HG03342 (cell line): Measurements from ENCODE around the gene ITPR1.
A peak's percentile ranks its signal among the peaks of the same experiment; 100 is the strongest.

ENCODE experiments used
- ATAC-seq: cut with Tn5 transposase; IDR thresholded peaks from one replicate; pipeline ENCODE4 v1.9.1; 2021; ENCODE audit warnings: mild to moderate bottlenecking, moderate library complexity; ENCODE audit not compliant: unreplicated experiment

ITPR1 gene

DNA sequence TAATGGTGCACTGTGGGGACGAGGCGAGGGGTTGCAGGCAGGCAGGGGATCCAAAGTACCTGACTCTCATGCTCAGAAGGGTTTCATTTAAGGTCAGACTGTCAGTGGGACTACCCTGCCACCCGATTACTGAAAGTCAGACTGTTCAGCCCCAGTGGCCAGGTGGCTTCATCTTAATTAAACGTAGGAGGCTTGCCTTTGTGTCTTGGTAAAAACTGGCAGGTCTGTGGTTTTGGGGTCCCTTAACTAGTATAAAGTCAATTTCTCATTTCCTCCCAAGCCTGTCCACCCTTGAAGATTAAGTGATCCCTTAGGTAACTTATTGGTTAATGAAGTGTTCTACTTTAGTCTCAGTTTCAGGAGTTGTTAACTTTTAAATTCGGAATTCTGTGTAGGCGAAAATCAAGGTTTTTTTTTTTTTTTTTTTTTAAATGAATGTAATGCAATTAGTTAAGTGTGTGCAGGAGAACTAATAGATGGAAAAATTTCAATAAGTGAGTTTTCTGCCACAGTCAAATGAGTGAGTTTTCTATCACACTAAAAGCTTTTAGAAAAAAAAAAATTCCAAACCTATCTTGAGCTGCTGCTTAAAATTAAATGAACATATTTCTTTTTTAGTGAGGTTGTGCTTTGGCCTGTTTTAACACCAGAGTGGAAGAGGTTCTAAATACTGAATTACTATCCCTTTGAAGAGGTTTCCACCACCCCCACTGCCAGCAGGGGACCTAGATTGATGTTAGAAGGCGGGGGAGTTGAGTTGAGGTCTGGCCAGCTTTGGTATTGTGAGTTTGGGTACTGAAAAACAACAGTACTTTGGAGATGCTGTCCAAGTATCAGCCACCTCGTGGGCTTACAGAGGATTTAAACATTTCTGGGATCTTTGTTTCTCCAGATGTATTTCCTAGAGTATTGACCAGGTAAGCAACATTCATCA, 15.2 kb downstream of the ITPR1 start:
- ATAC-seq, result peak; percentile 66

DNA sequence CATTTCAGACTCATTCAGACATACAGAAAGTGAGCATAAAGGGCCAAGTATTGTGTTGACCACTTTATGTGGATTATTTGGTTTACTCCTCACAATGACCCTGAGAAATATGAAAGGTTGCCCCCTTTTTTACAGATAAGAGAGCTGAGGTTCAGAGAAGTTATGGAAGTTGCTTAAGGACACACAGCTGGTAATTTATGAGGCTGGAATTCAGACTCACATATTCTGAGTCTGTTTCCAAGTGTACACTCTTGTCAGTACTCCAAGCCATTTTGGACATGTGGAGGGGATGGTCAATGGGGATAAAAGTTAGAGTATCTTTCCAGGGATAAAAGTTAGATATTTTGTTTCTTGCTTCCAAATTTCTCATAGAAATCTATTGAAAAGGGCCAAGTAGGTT, 15.9 kb downstream of the ITPR1 start:
- ATAC-seq, result no peak

DNA sequence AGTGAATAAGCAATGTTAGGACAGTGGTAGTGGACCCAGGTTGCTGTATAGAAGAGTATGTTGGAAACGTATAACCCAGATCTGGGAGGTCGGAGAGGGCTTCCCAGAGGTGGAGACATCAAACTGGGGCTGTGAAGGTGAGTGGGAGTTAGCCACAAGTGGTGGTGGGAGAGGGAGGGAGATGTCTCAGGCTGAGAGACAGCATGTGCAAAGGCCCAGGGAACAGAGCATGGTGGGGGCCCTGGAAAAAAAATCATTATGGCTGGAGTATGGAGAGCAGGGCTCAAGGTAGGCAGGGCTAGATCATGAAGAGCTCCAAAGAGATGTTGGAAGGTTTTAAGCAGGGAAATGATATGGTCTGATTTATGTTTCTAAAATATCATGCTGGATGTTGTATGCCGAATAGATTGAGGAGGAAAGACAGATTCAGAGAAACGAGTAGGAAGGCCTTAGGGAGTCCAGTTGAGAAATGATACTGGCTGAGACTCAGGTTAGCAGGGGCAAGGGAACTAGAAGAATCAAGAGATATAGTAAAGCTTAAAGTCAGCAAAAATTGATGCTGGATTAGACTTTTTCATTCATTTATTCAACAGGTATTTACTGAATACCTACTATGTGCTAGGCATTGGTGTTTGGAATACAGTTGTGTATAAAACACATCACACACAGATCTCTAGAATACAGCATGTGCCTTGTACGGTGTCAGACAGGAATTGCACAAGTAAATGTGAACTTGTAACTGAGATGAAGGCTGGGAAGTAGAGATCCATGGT, 17.0 kb downstream of the ITPR1 start:
- ATAC-seq, result no peak

DNA sequence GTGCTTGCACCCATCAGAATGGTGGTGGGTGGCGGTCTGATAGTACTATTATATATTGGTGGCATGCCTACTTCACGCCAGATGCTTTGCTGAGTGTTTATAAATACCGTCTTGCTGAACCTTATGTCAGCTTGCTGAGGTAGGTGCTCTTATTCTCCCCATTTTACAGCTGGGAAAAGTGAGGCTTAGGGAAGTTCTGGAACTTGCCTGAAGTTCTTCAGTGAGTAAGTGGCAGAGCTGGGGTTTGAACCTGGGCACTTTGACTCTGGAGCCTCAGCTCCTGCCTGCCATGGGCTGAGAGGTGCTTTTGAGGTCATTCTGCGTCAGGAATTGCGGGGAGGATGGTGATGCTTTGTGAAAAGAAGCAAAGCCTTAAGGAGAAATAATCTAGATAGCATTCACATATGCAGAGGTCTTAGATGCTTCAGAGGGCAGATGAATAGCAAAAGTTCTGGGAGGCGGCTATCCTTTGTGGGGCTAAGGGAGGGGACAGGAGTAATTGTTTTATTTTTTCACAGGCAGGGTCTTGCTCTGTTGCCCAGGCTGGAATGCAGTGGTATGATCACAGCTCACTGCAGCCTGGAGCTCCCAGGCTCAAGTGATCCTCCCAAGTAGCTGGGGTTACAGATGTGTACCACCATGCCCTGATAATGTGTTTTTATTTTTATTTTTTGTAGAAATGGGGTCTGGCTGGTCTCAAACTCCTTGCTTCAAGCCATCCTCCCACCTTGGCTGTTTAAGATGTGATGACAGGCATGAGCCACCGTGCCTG, 18.5 kb downstream of the ITPR1 start:
- ATAC-seq, result no peak

DNA sequence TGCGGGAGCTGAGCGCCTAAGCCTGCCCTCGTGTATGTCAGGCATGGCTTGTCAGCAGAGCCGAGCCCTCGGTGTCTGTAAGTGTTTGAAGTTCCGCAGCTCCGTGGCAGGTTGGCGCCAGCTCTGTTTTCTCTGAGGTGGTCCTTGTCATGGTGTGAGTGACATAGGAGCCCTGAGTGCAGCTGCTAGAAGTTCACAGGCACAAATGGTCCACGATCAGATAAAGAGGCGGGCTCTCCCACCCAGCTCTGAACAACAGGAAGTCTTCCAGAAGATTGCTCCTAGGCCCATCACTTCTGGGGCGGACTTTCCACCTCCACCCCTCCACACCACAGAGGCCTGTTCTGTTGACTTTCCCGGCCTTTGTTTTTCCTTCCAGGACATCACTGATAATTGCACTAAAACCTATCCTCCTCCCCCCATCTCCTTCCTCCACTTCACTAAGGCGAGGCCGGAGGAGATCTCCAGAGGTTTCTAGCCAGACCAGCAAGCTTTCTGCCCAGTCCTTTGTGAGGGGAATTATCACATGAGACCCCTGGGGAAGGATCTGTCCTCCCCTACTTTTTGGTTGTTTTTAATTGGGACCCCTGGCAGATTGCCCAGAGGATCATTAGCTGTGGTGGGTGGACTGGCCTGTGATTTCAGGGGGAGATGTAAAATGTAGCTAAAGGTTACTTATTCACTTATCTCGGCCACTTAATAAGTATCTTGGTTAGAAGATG, 19.9 kb downstream of the ITPR1 start:
- ATAC-seq, result no peak

DNA sequence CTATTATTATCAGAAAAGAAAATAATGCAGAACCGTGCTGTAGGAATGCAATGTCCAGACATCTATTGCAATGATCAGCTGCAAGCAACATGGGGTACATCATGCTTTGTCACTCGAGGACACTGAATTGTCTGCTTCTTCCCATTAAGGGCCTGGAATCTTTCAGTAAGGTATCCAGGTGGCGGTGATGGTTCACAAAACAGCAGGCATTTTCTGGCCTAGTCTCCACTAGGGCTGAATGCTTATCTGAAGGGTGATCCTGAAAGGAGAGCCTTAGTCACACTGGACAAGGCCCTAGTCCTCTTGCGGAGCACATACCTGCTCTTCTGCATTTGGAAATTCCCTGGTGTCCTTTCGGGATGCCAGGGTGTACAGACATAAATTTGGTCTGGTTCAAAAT, 21.2 kb downstream of the ITPR1 start:
- no peak for ATAC-seq

DNA sequence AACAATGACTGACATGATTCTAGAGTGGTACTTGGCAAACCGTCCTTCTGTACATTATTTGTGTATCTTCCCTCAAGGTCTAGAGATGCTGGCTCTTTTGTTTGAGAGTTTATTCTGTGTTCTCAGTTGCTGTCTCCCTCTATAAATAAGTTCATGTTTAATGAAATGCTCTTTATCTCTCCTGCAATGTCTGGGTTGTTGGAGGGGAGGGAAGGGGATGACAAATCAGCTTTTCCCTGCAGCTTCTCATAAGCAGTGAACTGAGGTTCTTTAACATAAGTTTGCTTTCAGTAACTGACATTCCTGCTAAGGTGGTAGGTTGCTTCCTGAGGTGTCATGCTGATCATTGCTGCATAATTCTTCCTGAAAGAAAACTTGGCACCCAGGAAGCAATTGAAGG, 21.8 kb downstream of the ITPR1 start:
- no peak for ATAC-seq

DNA sequence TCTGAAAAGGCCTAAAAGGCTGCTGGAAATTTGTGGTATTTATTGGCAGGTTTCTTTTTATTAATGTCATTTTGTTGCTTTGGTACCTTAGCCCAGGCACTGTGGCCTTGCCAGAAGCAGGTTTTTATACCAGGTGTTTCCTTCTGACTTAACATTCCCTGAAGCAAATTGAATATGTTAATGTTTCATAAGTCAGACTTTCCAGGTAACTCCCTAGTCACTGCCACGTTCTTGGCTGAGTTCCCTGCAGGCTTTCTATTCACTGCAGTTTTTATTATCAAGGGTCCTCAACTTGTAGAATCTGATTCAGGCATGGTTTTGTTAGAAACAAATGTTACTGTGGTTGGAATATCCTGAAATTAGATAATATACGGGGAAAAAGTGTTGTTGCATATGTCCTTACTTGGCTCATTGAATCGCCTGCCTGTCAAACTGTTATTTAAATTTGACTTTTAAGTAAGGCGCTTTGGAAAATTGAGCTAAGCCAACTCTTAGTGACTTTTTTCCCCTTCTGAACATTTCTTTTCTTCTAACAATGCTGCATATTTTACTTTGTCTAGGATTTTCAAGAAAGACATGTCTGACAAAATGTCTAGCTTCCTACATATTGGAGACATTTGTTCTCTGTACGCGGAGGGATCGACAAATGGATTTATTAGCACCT, 22.9 kb downstream of the ITPR1 start:
- ATAC-seq, result no peak

DNA sequence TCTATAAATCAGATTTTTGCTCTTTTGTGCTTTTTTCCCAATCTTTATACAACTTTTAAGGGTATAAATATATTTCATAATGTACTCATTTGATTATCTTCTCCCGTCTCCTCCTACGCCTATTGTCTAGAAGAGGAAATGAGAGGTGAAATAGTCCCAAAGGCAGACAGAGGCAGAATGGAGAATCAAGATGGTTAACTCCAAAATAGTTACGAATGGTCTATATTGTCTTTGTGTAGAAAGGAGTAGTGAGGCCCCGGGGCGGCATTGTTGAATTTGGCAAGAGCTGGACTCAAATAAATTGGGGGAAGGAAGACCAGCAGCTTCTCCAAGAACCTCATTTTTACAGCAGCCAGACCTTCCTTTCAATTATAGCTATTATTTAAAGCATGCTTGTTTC, 23.9 kb downstream of the ITPR1 start:
- ATAC-seq, result no peak

DNA sequence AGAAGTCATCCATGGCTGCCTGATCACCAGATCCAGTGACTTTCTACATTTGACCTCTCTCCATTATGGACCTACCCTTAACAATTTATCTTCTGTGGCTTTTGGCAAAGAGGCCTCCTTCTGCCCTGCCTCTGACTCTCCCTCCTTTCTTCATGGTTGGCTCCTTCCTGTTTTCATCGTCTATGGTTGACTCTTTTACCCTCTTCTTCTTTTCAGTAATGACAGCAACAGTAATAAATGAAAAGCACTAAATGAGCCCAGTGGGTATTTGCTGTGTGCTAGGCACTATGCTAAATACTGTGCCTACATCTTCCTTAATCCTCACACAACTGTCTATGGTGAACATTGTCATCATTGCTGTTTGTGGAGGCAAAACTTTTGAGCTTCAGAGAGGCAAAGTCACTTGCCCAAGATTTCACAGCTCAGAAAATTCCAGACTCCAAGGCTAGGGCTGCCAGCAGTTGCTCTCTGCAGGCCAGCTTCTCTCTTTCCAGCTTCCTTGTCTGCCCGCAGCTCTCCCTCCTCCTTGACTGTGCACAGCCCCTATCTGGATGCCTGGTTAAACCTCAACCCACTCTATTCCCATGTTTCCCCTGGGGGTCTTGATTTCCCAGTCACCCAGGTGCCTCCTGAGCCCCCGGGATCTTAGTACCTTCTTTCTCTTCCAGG, 24.6 kb downstream of the ITPR1 start:
- ATAC-seq, result no peak

DNA sequence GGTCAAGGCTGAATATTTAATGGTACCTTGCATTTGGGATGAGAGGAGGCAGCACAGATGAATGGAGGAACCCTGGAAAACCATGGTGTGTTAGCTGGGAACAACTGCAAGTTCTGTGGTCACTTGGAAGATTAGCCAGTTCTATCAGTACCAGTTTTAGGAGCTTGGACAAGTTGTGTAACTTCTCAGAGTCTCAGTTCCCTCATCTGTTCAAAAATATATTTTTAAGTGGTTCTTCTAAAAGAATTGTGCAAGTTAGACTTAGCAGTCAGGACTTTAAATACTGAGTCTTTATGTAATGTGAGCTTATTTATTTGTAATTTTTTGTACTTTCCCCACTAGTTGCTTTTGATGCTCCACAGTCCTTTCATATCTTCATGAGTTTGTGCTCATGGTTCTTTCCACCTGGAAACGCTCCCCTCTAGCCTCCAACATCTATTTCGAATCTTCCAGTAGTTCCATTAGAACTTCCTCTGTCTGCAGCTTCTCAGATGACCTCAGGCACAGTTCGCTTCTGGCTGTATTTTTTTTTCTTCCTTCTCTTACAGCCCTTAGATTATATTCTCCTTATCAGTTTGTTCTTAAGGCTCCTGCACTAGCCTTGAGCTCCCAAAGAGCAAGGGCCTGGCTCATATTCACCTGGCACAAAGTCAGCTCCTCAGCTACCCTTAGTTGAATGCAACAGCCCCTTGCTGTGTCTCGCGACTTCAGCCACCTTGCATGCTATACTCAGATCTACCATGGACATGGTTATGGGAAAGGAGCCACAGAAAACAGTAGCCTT, 27.1 kb downstream of the ITPR1 start:
- no peak for ATAC-seq

DNA sequence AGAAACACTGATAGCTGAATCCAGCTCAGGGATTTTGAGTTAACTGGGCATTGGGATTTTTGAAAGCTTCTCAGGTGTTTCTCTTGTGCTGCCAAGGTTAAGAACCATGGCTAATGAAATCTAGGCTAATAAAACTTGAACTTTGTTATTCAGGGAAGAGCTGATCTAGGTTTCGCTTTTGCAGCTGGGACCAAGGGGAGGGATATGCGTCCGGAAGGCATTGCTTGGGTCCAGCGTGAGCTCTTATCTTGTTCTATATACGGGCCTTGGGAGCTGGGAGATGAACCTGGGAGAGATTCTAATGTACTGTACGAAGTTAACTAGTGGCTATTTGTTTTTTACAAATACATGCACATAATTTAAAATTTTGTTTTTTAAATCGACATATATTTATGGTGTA, 29.8 kb downstream of the ITPR1 start:
- ATAC-seq, result no peak

DNA sequence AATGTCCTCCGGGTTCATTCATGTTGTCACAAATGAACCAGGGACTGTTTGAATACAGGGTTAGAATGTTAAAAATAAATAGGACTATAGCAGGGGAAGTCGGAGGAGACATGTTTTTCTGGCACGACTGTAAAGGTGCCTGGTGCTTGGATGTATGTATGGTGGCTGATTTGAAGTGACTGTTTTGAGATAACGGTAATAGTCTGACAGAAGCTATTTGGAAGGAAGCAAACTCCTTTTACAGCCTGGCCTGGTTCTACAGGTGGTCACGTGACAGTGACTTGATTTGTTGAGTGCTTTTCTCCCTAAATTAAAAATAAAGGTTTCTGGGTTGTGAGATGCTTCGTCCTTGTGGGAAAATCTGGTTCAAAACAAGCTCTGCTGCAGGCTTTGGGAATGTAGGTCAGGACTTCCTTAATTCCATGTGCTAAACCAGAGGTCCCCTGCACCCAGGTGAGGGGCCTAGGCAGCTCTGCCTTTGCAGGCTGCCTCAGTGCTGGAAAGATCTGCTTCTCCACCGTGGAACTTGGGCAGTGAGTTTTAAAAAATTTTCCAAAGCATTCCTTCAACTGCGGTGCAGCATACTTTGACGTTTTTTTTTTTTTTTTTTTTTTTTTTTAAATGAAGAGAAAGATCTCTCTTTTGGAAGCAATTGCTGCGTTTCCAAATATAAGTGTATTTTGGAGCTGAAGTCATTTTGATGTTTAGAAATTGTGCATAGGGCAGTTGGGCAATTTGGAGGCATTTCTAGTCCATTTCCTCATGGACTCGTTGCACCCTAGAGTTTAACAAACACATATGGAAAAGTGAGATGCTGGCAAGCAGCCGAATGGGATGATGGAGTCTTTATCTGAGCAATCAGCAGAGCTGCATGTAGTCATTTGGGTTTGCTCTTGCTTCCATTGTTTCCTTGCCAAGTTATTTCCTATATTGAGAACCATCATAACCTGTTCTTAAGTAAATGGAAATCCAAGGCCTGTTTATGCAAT, 30.9 kb downstream of the ITPR1 start:
- no peak for ATAC-seq

DNA sequence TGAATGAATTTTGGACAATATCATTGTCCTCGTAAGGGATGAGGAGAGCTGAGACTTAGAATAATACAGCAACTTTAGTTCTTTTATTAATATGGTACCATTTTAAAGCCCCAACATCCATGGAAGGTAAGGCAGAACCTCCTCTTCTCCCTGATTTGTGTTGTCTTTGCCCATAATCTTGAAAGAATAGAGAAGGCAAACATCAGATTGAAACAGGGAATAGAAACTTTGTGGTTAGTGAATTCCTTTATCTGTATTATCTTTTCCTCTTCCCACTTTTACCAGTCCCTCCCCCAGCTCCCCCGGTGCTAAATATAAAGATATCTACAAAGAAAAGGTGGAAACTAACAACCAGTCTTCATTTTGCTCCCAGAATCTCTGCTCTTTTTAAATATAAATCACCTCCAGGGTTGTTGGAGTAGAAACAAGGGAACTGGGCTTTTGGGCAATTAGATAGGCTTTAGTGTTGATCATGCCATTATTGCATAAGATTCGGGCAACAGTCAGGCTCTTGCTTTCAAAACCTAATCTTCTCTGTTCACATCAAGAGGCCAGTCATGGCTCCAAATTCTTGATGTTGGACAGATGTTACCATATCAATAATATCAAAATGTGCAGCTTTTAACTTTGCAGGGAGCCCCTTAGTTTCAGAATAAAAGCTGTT, 32.5 kb downstream of the ITPR1 start:
- no peak for ATAC-seq

DNA sequence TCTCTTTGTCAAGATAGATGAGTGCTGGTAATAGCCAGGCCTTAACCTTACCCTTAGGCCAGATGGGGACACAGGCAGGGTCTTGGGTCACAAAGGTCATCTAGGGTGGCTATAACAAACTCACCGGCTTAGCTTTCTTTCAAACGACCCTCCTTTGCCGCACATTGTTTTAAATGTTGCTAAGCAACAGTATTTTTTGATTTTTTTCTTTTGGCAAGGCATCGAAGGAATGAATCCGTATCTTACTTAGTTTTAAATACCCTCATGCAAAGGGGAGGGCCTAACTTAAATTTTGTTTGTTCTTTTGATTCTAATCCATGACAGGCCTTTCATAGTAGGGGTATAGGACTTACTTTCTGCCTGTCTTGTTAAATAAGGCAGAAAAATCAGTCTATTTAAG, 35.2 kb downstream of the ITPR1 start:
- no peak for ATAC-seq

DNA sequence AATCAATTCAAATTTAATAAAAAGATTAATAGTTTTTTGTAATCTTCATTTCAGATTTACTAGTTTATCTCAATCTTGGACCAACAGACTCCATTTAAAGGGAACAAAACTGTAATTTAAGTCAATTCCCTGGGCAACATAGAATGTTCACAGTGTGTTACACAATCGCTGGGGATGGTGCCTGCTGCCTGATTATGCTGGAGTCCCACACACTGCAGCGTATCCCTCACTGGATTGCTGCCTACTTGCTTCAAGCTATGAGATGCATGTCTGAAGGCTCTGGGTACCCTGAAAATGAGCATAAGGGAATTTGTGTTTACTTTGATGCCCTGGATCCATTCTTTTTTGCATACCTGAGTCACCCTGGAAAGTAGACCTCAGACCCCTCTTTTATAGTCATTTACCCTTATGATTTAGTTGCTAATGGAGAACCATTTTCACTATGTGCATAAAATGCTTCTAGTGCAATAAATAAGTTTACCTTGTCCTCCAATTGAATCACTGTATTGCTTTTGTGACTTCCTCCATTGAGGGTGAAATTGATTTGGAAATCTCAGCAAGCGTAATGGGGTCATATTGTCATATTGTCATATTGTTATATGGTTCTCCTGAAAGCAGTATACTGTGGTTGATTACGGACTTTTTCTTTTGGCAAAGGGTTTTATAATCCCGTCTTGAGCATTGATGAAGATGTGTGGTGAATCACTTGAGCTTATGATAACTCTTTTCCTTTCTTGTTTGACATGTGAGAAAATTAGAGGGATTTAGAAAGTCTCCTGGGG, 35.9 kb downstream of the ITPR1 start:
- ATAC-seq, result no peak
